DOHH2 (cell line): ENCODE data around the gene VSIG2.

Experiments used
- CTCF ChIP-seq: fragments of 200-600 bp; sonication (generic); IDR thresholded peaks from one replicate; pipeline ENCODE4 v1.5.1; 2014; ENCODE audit warnings: antibody characterized with exemption, mild to moderate bottlenecking, low read depth, low read length; ENCODE audit not compliant: poor library complexity, severe bottlenecking
- EZH2phosphoT487 ChIP-seq: fragments of 200-600 bp; sonication (generic); IDR thresholded peaks from 2 replicates; pipeline ENCODE4 v1.6.1; 2017; ENCODE audit warnings: borderline replicate concordance, mild to moderate bottlenecking, antibody characterized with exemption, low read length, moderate library complexity, mixed read lengths

GRCh38 chr11:124800226-124800929 is 48.3 kb upstream of the VSIG2 start, which contains the start of gene MSANTD2:
- no peak for TF ChIP-seq CTCF
- TF ChIP-seq EZH2phosphoT487 = no peak
